Measurements from ENCODE around the gene OMA1.

The OMA1 gene

GRCh38 chr1:58505286-58505685 lies 41.2 kb downstream of the OMA1 start:
- TF ChIP-seq OSR1 (CRISPR knock-in tag; IDR thresholded peaks at IDR 0.05) (no peak), PPARA (CRISPR knock-in tag; IDR thresholded peaks at IDR 0.05; ENCODE audit: borderline replicate concordance) (no peak), ZNF8 (CRISPR knock-in tag; IDR thresholded peaks at IDR 0.05) (no peak)
- ATAC-seq: no peak

GRCh38 chr1:58502519-58502918 lies 44.0 kb downstream of the OMA1 start:
- TF ChIP-seq TOX (CRISPR knock-in tag; IDR thresholded peaks at IDR 0.05; ENCODE audit: borderline replicate concordance) (no peak), BACH2 (CRISPR knock-in tag; IDR thresholded peaks at IDR 0.05; ENCODE audit: borderline replicate concordance) (no peak), PPARA (CRISPR knock-in tag; IDR thresholded peaks at IDR 0.05; ENCODE audit: borderline replicate concordance) (no peak), CSDC2 (CRISPR knock-in tag; IDR thresholded peaks at IDR 0.05) (no peak), SNAI2 (CRISPR knock-in tag; IDR thresholded peaks at IDR 0.05) (no peak), ZNF70 (CRISPR knock-in tag; IDR thresholded peaks at IDR 0.05) (no peak), ZC3H10 (CRISPR knock-in tag; IDR thresholded peaks at IDR 0.05) (no peak), GLIS3 (CRISPR knock-in tag; IDR thresholded peaks at IDR 0.05) (no peak), OSR1 (CRISPR knock-in tag; IDR thresholded peaks at IDR 0.05) (no peak), TSHZ2 (CRISPR knock-in tag; IDR thresholded peaks at IDR 0.05) (no peak), ZFP3 (CRISPR knock-in tag; IDR thresholded peaks at IDR 0.05) (no peak), RARB (CRISPR knock-in tag; IDR thresholded peaks at IDR 0.05) (no peak), TCF4 (CRISPR knock-in tag; IDR thresholded peaks at IDR 0.05; ENCODE audit: borderline replicate concordance) (no peak), ZFP30 (CRISPR knock-in tag; IDR thresholded peaks at IDR 0.05) (no peak)
- no peak for ATAC-seq

- TF ChIP-seq CSRNP3 (CRISPR knock-in tag; IDR thresholded peaks at IDR 0.05): no peak
- TF ChIP-seq CREB5 (CRISPR knock-in tag; IDR thresholded peaks at IDR 0.05; ENCODE audit: low read depth): no peak
- no peak for TF ChIP-seq PATZ1 (CRISPR knock-in tag; IDR thresholded peaks at IDR 0.05; ENCODE audit: borderline replicate concordance)
- no peak for TF ChIP-seq ZFP30 (CRISPR knock-in tag; IDR thresholded peaks at IDR 0.05)
- no peak for TF ChIP-seq PPARA (CRISPR knock-in tag; IDR thresholded peaks at IDR 0.05; ENCODE audit: borderline replicate concordance)
- no peak for TF ChIP-seq ISL1 (CRISPR knock-in tag; IDR thresholded peaks at IDR 0.05)
- TF ChIP-seq TSHZ2 (CRISPR knock-in tag; IDR thresholded peaks at IDR 0.05): no peak
- no peak for TF ChIP-seq TCF4 (CRISPR knock-in tag; IDR thresholded peaks at IDR 0.05; ENCODE audit: borderline replicate concordance)
- ATAC-seq: no peak
Measured at GRCh38 chr1:58500043-58500442, 46.5 kb downstream of the OMA1 start.
